NT2/D1 (cell line): Measurements from ENCODE around the gene MAP6D1.

Experiments used
- YY1 ChIP-seq: IDR thresholded peaks from 2 replicates; pipeline ENCODE4 v1.6.1; 2011; ENCODE audit not compliant: insufficient read length, insufficient read depth
- ZNF274 ChIP-seq: IDR thresholded peaks from 2 replicates; pipeline ENCODE4 v1.6.1; 2011; ENCODE audit warnings: mild to moderate bottlenecking, low read depth, low read length

DNA sequence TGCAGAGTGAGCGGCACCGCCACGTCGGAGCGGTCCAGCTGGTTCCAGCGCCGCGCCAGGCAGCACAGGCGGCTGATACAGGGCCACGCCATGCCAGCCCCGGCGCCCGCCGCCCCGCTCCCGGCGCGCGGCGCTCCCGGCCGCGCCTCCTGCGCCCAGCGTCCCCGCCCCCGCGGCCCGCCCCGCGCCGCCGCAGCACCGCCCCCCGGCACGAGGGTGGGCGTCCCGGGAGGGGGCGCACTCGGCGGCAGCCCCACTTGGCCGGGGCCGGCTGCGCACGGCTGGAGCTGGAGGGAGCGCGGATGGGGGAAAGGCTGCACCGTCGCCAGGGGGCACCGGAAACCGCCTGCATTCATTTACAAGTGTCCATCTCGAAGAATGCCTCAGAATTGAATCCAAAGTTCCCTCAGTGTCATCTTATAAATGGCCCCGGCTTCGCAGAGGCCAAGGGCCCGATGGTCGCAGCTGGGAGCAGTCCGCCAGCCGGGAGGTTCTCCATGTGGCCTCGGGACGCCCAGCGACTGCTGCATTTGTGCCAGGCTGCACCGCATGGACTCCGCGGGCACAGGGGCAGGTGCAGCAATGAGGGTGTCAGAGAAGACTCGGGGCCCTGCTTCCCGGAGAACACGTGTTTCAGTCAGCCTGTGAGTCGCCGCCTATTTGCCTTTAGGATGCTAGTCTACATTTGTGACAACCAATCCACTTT, at the start of gene MAP6D1:
- TF ChIP-seq ZNF274 (no peak), YY1 (no peak)
